Measurements from ENCODE around the gene CDC27. TPM values are rescaled to one million over a fixed set of nuclear protein-coding genes. Genes with fewer than 3 reads are reported as not detected.
"Not testable (repeated sequence)": the region's sequence is repeated elsewhere in the genome, so short reads cannot be mapped to it uniquely, and the experiment has no call there.

CDC27 gene
- total RNA-seq, 2 experiments from 2014 or later, result 113 to 114 TPM

DNA sequence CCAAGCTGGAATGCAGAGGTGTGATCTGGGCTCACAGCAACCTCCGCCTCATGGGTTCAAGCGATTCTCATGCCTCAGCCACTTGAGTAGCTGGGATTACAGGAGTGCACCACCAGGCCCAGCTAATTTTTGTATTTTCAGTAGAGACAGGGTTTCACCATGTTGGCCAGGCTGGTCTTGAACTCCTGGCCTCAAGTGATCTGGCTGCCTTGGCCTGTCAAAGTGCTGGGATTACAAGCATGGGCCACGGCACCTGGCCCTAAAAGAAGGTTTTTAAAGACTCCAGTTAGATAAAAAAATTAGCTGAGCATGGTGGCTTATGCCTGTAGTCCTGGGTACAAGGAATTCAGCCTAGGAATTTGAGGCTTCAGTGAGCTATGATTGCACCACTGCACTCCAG is 62.3 kb downstream of the CDC27 start:
- peaks cover 23% of the 10 kb centered on the region for H3K36me3 Mint-ChIP-seq
- not testable (repeated sequence) for H3K27ac Mint-ChIP-seq; H3K4me3 Mint-ChIP-seq; ATAC-seq (ENCODE audit: low read depth); H3K9me3 Mint-ChIP-seq; DNase-seq; H3K27me3 Mint-ChIP-seq; H3K4me1 Mint-ChIP-seq
- POLR2A ChIA-PET, result interaction anchor here (0.6 kb wide), 1 partner anchor 19 kb away, joined by 3 read pairs; no protein-coding TSS in a partner anchor

DNA sequence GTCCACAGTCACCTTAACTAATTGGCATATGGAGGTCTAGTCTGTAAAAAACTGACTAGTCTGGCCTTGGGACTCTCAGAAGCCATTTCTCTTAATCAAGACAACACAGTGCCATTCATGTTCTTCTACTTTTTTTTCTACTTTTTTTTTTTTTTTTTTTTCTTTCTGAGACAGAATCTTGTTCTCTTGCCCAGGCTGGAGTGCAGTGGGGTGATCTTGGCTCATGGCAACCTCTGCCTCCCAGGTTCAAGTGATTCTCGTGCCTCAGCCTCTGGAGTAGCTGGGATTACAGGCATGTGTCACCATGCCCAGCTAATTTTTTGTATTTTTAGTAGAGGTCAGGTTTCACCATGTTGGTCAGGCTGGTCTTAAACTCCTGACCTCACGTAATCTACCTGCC is 65.8 kb downstream of the CDC27 start:
- peaks cover 22% of the 10 kb centered on the region for H3K36me3 Mint-ChIP-seq
- DNase-seq; H3K27me3 Mint-ChIP-seq; POLR2A ChIA-PET; H3K4me3 Mint-ChIP-seq; H3K9me3 Mint-ChIP-seq; H3K27ac Mint-ChIP-seq; H3K4me1 Mint-ChIP-seq; ATAC-seq (ENCODE audit: low read depth): not testable (repeated sequence)

DNA sequence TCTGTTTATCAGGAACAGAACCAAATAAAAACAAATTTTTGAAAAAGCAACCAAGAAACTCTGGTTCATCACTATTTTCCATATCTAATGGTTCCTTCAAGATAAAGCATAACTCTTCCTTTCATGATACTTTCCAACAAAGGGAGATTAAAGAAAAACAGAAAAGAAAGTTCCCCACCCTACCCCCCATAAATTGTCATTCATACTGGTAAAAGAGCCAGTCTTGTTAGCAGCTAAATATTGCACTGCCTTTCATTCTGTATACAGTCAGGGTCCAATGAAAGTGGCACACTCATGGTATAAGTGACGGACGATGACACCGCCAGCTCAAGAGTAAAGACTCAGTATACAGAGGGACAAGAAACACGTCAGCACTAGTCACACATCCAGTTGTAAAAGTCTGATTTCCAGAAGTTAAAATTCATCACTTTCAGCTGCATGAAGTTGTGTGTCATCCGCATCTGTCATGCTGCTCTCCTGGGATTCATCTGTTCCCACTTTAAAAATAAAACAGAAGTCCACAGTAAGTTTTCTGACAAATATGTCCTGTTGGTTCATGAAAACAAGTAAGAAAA is 68.5 kb downstream of the CDC27 start:
- Mint-ChIP-seq H3K27me3 (no peaks in the 10 kb centered on the region), H3K36me3 (peaks cover 13% of the 10 kb centered on the region), H3K4me3 (no peak overlapping the region), H3K9me3 (no peaks in the 10 kb centered on the region), H3K4me1 (no peaks in the 10 kb centered on the region), H3K27ac (no peak overlapping the region)
- DNase-seq, result no peak
- no peak for ATAC-seq (ENCODE audit: low read depth)
- POLR2A ChIA-PET, result no interaction called here

DNA sequence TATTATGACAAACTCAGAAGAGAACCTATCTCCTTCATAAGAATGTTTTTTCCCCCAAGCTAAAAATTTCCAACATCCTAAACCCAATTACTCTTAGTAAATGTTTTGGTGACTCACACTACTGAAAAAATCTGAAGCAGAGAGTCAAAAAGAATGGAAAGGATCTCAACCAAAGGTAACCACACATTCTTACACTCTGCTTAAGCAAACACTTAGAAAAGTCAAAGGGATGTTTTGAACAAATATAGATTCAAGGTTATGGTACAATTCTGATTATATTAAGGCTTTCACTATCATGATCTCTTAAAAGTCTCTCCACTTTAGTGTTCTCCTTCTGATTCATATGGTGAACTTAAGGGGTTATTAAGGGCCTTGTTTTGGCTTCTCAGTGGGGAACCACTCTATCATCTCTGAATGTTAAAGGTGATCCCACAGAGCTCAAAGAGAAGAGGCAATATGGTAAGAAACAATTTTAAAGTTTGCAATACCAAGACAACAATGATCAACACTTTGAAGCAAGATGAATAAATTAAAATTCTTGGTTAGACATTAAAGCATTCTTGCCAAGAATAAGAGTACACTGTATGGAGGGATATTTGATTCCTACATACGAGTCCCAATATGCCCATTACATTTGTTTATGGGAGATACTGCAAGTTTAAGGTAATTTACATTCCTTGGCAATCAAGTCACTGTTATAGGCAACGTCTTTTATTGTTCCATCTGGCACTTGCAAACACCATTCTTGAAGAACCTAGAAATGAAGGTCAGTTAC is 69.2 kb downstream of the CDC27 start:
- POLR2A ChIA-PET, result no interaction called here
- no peak overlapping the region for H3K4me3 Mint-ChIP-seq
- no peaks in the 10 kb centered on the region for H3K4me1 Mint-ChIP-seq
- no peak for ATAC-seq (ENCODE audit: low read depth)
- no peaks in the 10 kb centered on the region for H3K27me3 Mint-ChIP-seq
- no peak overlapping the region for H3K27ac Mint-ChIP-seq
- DNase-seq, result no peak
- no peaks in the 10 kb centered on the region for H3K9me3 Mint-ChIP-seq
- H3K36me3 Mint-ChIP-seq, result peaks cover 13% of the 10 kb centered on the region

DNA sequence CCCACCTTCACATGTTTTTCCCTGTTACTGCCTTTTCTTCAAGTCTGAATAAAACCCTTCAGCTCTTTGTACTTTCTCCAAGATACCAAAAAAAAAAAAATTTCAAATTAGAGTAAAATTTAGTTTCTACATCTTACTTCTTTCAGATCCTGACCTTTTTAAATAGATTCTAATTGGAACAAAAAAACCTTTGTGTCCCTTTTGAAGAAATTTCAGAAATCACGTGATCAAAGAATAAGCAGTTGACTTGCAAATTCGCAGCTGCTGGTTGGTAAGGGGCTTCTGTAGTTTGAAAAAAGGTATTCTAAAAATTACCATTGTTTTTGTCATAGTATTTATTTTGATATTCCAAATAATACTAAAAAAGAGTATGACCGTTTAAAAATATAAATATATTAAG is 71.7 kb downstream of the CDC27 start:
- no peak for DNase-seq
- no peaks in the 10 kb centered on the region for H3K4me1 Mint-ChIP-seq
- H3K9me3 Mint-ChIP-seq, result no peaks in the 10 kb centered on the region
- peaks cover 13% of the 10 kb centered on the region for H3K36me3 Mint-ChIP-seq
- no peak overlapping the region for H3K27ac Mint-ChIP-seq
- no peaks in the 10 kb centered on the region for H3K27me3 Mint-ChIP-seq
- ATAC-seq (ENCODE audit: low read depth), result no peak
- POLR2A ChIA-PET, result interaction anchor here (0.8 kb wide), 1 partner anchor 50 kb away, joined by 3 read pairs; no protein-coding TSS in a partner anchor
- H3K4me3 Mint-ChIP-seq, result no peak overlapping the region

DNA sequence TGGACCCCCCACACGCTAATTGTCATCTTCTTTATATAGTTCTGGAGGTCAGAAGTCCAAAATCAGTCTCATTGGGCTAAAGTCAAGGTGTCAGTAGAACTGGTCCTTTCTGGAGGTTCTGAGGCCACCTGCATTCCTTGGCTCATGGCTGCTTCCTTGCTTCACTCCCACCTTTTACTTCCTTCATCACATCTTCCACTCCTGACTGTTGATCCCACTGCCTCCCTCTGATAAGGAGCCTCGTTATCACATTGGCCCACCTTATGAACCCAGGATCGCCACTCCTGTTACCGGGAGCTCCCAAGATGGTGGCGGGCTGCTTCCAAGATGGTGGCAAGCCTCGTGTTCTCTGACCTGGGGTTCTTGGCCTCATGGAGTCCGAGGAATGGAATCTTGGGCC is 83.0 kb downstream of the CDC27 start:
- Mint-ChIP-seq H3K27ac (no peak overlapping the region), H3K27me3 (peaks cover 20% of the 10 kb centered on the region), H3K9me3 (no peaks in the 10 kb centered on the region), H3K4me3 (no peak overlapping the region), H3K4me1 (no peaks in the 10 kb centered on the region), H3K36me3 (no peaks in the 10 kb centered on the region)
- POLR2A ChIA-PET, result no interaction called here
- ATAC-seq (ENCODE audit: low read depth) (no peak), DNase-seq (no peak)

DNA sequence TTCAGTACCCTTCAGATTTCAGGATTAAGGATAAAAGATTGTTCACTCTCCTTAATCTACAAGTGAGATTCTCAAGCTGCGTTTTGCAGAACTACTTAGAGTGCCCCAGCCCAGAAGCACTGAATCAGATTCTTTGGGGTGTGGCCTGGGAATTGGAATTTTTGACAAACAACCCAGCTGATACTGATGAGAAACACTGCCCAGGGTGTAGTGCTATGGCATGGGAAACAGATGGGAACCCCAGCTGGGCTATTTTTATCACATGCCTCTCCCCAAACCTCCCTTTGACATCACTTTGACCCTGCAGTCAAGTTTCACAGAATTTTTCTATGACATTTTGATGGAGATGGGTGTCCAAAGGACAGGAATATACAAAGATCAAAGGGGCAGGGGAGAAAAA is 83.8 kb downstream of the CDC27 start:
- peaks cover 20% of the 10 kb centered on the region for H3K27me3 Mint-ChIP-seq
- ATAC-seq (ENCODE audit: low read depth); H3K9me3 Mint-ChIP-seq; H3K36me3 Mint-ChIP-seq; POLR2A ChIA-PET; H3K27ac Mint-ChIP-seq; H3K4me3 Mint-ChIP-seq; H3K4me1 Mint-ChIP-seq; DNase-seq: not testable (repeated sequence)

DNA sequence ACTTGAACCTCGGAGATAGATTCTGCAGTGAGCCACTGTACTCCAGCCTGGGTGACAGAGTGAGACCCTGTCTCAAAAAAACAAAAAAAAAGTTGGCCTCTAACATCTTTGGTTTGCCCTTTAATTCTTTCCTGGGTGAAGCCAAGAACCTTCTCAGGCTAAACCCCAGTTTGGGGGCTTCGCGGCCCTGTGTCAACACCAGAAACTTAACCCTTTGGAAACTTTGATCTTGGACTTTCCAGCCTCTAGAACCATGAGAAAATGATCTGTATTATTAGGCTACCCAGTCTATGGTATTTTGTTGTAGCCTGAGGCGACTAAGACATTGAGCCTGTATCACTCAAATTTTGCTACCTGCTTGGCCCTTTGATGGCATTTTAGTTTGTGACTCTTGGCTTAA is 86.2 kb downstream of the CDC27 start:
- DNase-seq, result no peak
- peaks cover 12% of the 10 kb centered on the region for H3K4me1 Mint-ChIP-seq
- H3K27me3 Mint-ChIP-seq, result peaks cover 13% of the 10 kb centered on the region
- POLR2A ChIA-PET, result no interaction called here
- no peak overlapping the region for H3K27ac Mint-ChIP-seq
- no peak for ATAC-seq (ENCODE audit: low read depth)
- H3K9me3 Mint-ChIP-seq, result no peaks in the 10 kb centered on the region
- H3K36me3 Mint-ChIP-seq, result peaks cover 1% of the 10 kb centered on the region
- no peak overlapping the region for H3K4me3 Mint-ChIP-seq

DNA sequence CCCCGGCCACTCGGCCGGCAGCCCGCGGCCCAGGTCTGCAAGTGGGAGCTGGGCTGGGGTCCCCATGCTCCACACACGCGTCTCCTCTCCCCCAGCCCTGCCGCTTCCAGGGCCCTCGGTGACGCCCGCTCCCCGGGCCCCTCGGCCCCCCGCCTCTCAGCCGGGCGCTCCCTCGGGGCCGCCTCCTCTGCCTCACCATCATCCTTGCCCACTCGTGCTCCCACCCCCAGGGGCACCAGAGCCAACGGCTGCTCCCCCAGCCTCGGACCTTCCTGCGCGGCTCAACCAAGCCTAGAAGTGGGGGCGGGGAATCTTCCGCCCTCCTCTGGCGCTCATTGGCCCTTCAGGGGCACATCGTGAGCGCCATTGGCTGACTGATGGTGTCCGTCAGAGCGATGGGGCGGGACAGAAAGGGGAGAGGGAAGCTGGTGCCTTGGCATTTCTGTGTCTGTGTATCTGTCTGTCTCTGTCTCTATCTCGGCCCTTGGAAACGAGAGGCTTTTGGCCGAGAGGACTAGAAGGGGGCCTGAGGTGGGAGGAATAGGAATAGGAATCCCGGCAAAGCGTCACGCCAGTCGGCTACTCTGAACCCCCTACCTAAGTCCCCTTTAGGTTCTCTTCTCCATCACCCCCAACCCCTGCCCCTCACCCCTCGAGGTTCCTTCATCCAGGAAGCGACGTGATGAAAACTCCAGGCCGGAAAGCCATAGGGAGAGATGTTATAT is 88.9 kb downstream of the CDC27 start:
- DNase-seq (peak; percentile 91), ATAC-seq (ENCODE audit: low read depth) (peak; percentile 100)
- H3K4me3 Mint-ChIP-seq, result peak overlapping the region; percentile 100
- POLR2A ChIA-PET, result interaction anchor here (0.6 kb wide), 2 partner anchors 549 to 1262 kb away, joined by 3 read pairs; partner anchors contain the start of gene KPNB1
- H3K9me3 Mint-ChIP-seq, result no peaks in the 10 kb centered on the region
- H3K36me3 Mint-ChIP-seq, result peaks cover 1% of the 10 kb centered on the region
- H3K27ac Mint-ChIP-seq, result peak overlapping the region; percentile 100
- H3K4me1 Mint-ChIP-seq, result peaks cover 14% of the 10 kb centered on the region
- no peaks in the 10 kb centered on the region for H3K27me3 Mint-ChIP-seq

DNA sequence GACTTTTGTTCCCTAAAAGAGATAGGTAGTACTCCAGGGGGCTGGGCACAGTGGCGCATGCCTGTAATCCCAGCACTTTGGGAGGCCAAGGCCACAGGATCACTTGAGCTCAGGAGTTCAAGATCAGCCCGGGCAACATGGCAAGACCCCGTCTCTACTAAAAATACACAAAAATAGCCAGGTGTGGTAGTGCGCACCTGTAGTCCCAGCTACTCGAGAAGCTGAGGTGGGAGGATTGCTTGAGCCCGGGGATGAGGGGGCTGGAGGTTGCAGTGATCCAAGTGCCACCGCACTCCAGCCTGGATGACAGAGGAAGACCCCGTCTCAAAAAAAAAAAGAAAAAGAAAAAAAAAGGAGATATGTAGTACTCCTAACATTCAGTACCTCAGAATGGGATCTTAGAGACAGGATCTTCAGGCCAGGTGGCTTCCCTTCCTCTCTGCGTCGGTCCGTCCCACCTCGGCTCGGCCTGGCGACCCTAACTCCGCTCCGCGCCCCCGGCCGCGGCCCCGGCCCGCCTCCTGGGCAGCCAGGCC is 89.6 kb downstream of the CDC27 start:
- Mint-ChIP-seq H3K36me3 (peaks cover 3% of the 10 kb centered on the region), H3K27ac (peak overlapping the region; percentile 80), H3K4me1 (peaks cover 15% of the 10 kb centered on the region), H3K27me3 (no peaks in the 10 kb centered on the region), H3K9me3 (no peaks in the 10 kb centered on the region), H3K4me3 (peak overlapping the region; percentile 72)
- peak; percentile 16 for ATAC-seq (ENCODE audit: low read depth)
- DNase-seq, result no peak
- POLR2A ChIA-PET, result no interaction called here

DNA sequence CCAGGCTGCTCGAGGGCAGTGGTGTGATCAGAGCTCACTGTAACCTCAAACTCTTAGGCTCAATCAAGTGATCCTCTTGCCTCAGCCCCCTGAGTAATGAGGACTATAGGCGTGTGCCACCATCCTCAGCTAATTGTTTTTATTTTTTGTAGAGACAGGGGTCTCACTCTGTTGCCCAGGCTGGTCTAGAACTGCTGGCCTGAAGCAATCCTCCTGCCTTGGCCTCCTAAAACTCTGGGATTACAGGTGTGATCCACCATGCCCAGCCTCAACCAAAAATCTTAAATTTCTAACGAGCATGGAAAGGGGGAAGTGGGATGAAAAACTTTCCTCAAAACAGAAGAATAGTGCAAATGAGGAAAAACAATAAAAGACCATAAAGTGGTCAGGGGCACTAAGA is 92.8 kb downstream of the CDC27 start:
- H3K4me1 Mint-ChIP-seq, result peaks cover 17% of the 10 kb centered on the region
- DNase-seq, result no peak
- H3K27ac Mint-ChIP-seq, result no peak overlapping the region

DNA sequence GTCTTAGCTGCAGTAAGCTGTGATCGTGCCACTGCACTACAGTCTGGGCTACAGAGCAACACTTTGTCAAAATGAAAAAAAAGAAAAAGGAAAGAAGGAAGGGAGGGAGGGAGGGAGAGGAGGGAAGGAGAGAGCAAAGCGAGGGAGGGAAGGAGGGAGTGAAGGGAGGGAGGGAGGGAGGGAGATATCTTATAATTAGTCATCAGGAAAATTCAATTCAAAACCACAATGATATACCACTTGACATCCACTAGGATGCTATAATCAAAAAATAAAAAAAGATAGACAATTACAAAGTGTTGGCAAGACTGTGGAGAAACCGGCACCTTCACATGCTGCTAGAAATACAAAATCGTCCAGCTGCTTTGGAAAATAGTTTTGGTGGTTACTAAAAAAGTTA is 93.8 kb downstream of the CDC27 start:
- POLR2A ChIA-PET, result interaction anchor here (1.7 kb wide), 1 partner anchor 29 kb away, joined by 4 read pairs; no protein-coding TSS in a partner anchor
- no peak overlapping the region for H3K4me3 Mint-ChIP-seq
- peaks cover 26% of the 10 kb centered on the region for H3K36me3 Mint-ChIP-seq
- DNase-seq, result no peak
- no peak overlapping the region for H3K27ac Mint-ChIP-seq
- H3K4me1 Mint-ChIP-seq, result peaks cover 15% of the 10 kb centered on the region
- H3K9me3 Mint-ChIP-seq, result no peaks in the 10 kb centered on the region
- H3K27me3 Mint-ChIP-seq, result no peaks in the 10 kb centered on the region
- no peak for ATAC-seq (ENCODE audit: low read depth)

More for the DNA sequence above, 92.8 kb downstream of the CDC27 start:
- POLR2A ChIA-PET, result interaction anchor here (1.7 kb wide), 1 partner anchor 30 kb away, joined by 4 read pairs; no protein-coding TSS in a partner anchor
- Mint-ChIP-seq H3K27me3 (no peaks in the 10 kb centered on the region), H3K9me3 (no peaks in the 10 kb centered on the region), H3K4me3 (no peak overlapping the region), H3K36me3 (peaks cover 21% of the 10 kb centered on the region)
- ATAC-seq (ENCODE audit: low read depth), result no peak

DNA sequence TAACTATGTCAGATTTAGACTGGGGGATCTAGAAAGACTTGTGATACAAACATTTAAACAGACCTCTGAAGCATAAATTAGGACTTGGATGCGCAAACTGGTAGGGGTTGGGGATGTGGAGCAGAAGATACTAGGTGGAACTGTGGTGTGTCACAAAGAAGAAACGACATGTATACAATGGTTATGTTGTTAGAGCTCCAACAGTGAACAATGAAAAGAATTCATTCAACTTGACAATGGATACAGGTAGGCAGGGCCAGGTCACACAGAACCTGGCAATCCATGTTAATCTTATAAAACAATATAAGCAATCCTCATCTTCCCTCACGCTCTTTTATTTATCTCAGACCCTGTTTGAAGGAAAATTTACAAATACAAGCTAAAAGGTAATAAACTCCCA is 102.0 kb downstream of the CDC27 start:
- ATAC-seq (ENCODE audit: low read depth) (no peak), DNase-seq (no peak)
- Mint-ChIP-seq H3K4me1 (peaks cover 1% of the 10 kb centered on the region), H3K36me3 (peaks cover 18% of the 10 kb centered on the region), H3K9me3 (no peaks in the 10 kb centered on the region), H3K4me3 (no peak overlapping the region), H3K27me3 (no peaks in the 10 kb centered on the region), H3K27ac (no peak overlapping the region)
- POLR2A ChIA-PET, result no interaction called here

All from activated naive CD8-positive, alpha-beta T cell treated with anti-CD3 and anti-CD28 coated beads, Interleukin-2, amount 10 ng/mL, durations not matched to agents 7 days and 5 days (primary cell).